ENCODE results near the gene ZNF576.
A peak's percentile ranks its signal among the peaks of the same experiment; 100 is the strongest.
"Not testable (repeated sequence)": the region's sequence is repeated elsewhere in the genome, so short reads cannot be mapped to it uniquely, and the experiment has no call there.

The ZNF576 gene

GRCh38 chr19:43600326-43600725 is 3.9 kb downstream of the ZNF576 start:
- DNase-seq = not testable (repeated sequence)

- no peak for DNase-seq
Measured at GRCh38 chr19:43605875-43606568, 9.6 kb downstream of the ZNF576 start.

- DNase-seq = no peak
Measured at GRCh38 chr19:43606569-43607229, 10.3 kb downstream of the ZNF576 start.

GRCh38 chr19:43607238-43608205 is 11.1 kb downstream of the ZNF576 start:
- no peak for DNase-seq

- no peak for DNase-seq
Measured at GRCh38 chr19:43609872-43610271, 13.5 kb downstream of the ZNF576 start.

GRCh38 chr19:43610493-43610892 is 14.1 kb downstream of the ZNF576 start:
- peak; percentile 19 for DNase-seq

GRCh38 chr19:43611788-43612187 is 15.4 kb downstream of the ZNF576 start, which contains the start of gene SRRM5:
Gene SRRM5 (plus strand): TSS chr19:43612088. CDS start chr19:43612122, 34 bp downstream.
- DNase-seq = no peak

GRCh38 chr19:43612374-43612773 is 16.0 kb downstream of the ZNF576 start:
- no peak for DNase-seq

GRCh38 chr19:43616306-43616705 is 19.9 kb downstream of the ZNF576 start:
- no peak for DNase-seq

- DNase-seq = no peak
Measured at GRCh38 chr19:43616954-43617353, 20.6 kb downstream of the ZNF576 start.

GRCh38 chr19:43618921-43619261 is 22.5 kb downstream of the ZNF576 start:
- DNase-seq = no peak

GRCh38 chr19:43619262-43620060 is 23.1 kb downstream of the ZNF576 start, which contains the start of gene ZNF428:
Gene ZNF428 (minus strand): TSS chr19:43619629. CDS start chr19:43614304, 5,325 bp downstream.
- DNase-seq = peak; percentile 90

GRCh38 chr19:43620061-43621001 is 23.9 kb downstream of the ZNF576 start:
- no peak for DNase-seq

GRCh38 chr19:43622070-43622469 is 25.7 kb downstream of the ZNF576 start:
- no peak for DNase-seq

- DNase-seq = no peak
Measured at GRCh38 chr19:43622956-43623355, 26.6 kb downstream of the ZNF576 start.

- no peak for DNase-seq
Measured at GRCh38 chr19:43623889-43624670, 27.7 kb downstream of the ZNF576 start.

- DNase-seq = no peak
Measured at GRCh38 chr19:43624933-43625332, 28.5 kb downstream of the ZNF576 start.

GRCh38 chr19:43625918-43626579 is 29.7 kb downstream of the ZNF576 start:
- DNase-seq = no peak

- no peak for DNase-seq
Measured at GRCh38 chr19:43626838-43627237, 30.4 kb downstream of the ZNF576 start.

Measured in fibroblast of skin of right quadriceps (primary cell).